Stimulated activated CD8-positive, alpha-beta memory T cell treated with anti-CD3 and anti-CD28 coated beads, Interleukin-15, amount 100 ng/mL, for 24 hours (primary cell): ENCODE results near the gene FAM117A.
"Not testable (repeated sequence)": the region's sequence is repeated elsewhere in the genome, so short reads cannot be mapped to it uniquely, and the experiment has no call there.

Source experiments
- DNase-seq: peaks from one replicate; pipeline ENCODE4 v3.0.0-alpha.2; 2020; ENCODE audit warnings: low read depth

Gene FAM117A

DNA sequence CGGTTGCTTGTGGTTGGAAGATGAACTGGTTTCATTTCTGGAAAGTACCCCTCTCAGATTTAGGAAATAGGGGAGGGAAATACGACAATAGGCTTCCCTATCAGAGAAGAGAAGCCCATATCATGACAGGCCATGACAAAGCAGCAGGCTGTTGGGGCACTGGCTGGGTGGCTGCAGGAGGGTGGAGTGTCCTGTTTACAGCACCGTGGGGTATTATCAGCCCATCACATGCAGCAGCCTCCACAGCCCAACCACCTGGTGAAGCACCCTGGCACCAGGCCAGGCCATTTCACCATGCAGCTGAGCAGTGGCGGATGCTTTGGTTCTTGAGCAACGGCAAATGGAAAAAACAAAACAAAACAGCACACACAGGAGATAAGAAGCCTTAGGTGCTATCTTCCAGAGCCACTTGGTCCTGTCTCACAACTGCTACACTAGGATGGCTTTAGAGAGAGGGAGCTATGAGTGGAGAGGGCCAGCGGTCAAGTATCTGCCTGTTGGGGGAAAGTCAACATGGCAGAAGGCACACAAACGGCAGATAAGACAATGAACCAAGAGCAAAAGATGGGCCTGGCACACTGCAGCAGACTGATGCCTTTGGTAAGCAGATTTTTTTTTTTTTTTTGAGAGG lies 24.2 kb downstream of the FAM117A start:
- DNase-seq = peak; percentile 59

DNA sequence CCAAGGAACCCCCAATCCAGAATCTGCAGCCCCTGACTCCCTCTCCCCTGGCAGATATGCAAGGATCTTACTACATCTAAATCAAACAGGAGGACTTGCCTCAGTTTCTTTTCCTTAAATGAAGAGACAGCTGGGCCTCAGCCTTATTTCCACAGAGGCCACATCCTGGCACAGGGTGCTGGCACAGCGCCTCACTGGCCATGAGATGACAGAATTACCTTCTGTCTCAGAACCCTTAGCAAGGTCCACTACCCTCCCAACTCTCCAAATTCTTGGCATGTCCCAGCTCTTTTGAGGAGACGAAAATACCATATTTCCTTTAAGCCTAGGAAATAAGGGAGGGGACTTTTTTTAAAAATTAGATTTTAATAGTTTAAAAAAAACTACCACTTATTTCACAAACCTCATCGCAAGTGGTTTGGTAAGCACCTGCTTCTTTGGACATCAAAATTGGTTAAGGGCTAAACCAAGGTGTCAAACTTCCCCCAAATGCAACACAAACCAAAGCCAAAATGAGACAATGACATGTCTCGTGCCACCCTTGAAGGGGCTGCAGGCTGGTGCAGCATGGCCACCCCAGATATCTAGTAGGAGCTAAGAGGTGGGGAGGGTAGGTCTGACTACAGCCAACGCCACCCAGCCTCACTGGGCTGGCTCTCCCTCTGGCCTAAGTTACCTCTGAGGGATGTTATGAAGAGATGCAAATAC lies 25.3 kb downstream of the FAM117A start:
- no peak for DNase-seq

DNA sequence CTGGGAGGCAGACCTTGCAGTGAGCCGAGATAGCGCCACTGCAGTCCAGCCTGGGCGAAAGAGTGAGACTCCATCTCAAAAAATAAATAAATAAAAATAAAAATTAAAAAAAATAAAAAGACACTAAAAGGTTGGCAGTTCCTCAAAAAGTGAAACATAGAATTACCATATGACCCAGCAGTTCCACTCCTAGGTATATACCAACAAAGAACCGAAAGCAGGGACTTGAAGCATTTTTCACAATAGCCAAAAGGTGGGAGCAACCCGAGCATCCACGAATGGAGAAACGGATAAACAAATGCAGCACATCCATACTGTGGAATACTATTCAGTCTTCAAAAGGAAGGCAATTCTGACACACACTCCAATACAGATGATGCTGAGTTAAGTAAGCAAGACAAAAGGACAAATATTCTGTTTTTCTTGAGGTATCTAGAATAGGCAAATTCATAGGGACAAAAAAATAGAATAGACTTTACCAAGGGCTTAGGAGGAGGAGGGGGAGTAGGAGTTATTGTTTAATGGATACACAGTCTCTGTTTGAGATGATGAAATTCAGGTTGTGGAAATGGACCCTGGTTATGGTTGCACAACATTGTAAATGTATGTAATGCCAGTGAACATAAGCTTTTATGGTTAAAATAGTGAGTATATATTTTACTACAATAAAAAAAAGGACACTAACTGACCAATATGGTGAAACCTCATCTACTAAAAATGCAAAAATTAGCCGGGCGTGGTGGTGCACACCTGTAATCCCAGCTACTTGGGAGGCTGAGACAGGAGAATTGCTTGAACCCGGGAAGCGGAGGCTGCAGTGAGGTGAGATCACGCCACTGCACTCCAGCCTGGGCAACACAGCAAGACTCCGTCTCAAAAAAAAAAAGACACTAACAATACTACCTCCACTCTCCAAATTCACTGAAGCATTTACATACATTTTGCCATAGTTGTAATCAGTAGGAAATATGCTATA lies 29.1 kb downstream of the FAM117A start:
- DNase-seq = no peak

DNA sequence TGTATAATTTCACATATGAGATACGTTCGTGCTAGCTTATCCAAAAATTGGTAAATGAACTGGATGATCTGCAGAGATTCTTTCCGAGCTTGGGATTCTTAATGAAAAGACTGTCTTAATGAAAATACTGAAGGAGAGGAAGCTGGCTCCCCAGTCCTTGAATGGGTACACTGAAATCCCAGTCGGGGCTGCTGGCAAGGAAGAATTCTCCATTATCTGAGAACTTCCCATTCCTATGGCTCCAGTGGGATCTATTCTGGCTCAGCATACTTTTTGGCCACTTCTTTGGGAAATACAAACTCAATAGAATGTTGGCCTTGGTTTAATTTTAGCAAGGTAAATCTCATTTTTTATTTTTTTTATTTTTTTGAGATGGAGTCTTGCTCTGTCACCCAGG lies 32.5 kb downstream of the FAM117A start:
- DNase-seq = no peak

DNA sequence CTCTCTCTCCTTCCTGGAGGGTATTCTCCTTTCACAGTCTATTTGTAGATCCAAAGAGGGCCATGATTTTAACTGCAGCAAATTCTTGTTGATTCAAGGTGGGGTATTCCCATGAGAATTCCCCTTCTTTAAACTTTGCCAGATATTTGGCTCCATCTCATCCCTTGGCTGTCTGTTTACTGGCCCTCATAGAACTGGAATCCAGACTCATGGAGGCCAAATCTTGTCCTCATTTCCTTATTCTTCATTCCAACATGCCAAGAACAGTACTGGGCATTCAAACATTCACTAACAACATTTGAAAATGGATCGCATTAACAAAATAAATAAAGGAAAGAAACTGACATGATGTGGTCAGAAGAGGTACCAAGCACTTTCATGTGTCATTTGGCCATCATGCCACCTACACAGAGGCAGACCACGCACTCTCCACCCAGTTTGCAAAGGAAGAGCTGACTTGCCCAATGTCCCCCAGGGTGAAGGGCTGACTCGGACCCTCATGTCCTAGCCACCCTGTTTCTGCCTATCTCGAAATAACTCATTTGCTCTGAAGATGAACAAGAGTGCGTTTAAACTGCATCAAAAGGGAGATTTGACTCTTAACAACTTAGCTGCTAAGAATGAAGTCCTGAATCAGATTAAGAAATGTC lies 33.0 kb downstream of the FAM117A start:
- no peak for DNase-seq

DNA sequence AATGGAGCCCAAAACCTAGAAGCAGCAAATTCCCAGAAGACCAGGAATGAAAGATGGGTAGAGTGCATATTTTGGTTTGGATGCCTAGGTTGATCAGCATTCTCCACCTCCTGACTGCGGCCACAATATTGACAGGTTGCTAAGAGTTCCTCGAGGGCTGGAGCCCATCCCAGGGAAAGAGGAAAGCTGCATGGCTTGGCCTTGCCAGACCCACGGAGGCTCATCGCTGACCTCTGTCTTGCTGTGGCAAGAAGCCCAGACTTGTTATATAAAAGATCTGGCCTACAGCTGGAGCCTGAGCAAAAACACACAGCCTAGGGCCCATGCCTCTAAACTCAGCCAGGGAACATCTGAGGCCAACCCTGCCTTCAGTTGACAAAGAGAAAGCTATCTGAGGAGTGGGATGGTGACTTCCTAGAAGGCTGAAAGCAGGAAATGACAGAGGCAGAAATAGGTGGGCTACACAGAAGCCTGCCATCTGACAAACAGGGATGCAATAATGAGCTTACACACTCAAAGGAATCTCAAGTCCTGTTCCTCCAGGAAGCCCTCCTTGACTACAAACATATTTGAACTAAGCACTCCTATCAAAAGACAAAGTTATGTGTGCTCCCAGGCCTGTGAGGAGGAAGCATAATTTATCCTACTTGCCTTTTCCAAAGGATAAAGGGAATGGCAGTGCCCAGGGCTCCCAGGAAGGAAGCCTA lies 33.7 kb downstream of the FAM117A start:
- DNase-seq = no peak

DNA sequence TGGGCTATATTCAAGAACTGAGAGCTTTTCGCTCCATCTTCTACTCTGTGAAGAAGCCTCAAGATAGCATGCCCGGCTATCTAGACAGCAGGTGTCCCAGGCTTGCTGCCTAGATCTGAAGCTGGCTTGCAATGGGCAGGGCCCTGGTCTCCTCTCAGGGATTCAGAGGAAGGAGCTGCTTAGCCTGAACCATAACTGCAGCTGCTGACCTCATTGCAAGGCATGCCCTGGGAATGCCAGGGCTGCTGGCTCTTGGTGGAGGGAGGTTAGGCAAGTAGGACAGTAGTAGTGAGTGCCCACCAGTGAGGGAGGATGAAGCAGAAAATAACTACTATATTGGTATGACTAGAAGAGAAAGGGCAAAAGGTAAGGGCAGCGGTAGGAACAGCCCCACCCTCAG lies 34.9 kb downstream of the FAM117A start:
- DNase-seq = no peak

DNA sequence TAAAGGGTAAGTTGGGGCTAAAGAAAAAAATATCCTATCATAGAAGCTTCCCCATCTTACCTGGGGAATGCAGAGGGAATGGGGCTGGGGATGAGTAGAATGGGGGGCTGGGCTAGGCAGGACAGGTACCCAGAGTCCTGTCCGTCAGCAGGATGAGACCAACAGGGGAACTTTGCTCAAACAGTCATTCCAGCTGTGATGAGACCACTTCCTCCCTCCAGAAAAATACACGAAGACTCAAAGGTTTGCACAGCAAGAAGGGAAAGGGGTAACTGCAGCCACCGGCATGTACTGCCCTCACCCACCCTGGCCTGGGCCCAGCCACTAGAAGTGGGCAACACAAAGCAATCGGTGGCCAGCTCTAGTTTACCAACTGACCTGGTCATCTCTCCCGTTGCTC lies 35.5 kb downstream of the FAM117A start:
- DNase-seq = no peak

DNA sequence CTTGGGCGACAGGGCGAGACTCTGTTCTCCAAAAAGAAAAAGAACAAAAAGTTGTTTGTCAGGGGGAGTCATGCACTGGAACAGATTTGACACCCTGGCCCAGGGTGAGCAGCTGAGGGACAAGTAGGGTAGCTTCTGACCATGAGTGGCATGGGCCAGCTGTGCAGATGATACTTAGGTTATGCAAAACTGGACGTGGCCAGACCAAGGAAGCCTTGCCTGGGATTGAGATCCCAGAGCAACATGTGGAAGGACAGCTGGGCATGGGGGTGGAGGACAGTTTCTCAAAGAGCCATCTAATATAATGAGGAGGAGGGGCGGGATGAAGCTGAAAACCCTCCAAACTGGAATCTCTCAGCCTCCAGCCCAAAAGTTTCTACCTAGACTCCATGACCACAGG lies 36.6 kb downstream of the FAM117A start:
- DNase-seq = no peak

DNA sequence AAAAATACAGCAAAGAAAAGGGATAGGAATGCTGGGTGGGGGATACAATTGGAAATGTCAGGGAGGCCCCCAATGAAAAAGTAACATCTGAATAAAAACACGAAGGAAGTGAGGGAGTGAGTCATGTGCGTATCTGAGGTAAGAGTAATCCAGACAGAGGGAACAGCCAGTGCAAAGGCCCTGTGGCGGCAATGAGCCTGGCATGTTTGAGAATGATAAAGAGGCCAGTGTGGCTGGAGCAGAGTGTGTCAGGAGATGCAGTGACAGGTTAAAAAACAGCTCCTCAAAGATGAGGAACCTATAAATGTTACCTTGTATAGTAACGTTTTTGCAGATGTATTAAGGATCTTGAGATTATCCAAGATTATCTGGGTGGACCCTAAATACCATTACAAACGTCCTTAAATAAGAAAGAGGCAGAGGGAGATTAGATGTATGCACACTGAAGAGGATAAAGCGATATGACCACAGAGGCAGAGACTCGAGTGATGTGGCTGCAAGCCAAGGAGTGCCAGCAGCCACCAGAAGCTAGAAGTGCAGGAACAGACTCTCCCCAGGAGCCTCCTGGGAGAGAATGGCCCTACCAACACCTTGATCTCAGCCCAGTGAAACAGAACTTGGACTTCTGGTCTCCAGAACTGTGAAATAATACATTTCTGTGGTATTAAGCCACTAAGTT lies 38.3 kb downstream of the FAM117A start:
- DNase-seq = no peak

DNA sequence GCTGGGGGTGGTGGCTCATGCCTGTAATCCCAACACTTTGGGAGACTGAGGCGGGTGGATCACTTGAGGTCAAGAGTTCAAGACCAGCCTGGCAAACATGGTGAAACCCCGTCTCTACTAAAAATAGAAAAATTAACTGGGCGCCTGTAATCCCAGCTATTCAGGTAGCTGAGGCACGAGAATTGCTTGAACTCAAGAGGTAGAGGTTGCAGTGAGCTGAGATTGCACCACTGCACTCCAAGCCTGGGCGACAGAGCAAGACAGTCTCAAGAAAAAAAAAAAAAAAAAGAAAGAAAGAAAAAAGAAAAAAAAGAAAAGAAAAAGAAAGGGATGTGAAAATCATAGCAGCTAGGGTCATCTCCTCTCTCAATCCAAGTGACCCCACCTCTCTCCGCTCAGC lies 39.4 kb downstream of the FAM117A start:
- DNase-seq = not testable (repeated sequence)

DNA sequence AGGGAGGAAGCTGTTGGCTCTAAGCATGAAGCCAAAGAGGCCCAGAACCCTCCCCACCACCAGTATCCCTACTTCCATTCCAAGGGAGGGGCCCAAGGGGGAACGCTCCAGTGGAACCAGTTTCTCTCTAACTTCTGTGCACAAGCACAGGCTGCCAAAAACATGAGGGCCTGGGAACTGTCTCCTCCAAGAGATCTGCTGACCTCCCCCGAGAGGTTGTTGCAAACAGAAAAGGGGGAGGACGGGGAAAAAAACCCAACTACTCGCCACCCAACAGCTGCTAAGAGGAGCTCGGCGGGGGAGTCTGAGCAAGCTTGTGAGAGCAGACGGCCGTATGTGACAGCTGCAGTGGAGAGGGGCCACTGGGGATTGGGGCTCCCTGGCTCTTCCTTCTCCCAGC lies 40.5 kb downstream of the FAM117A start:
- no peak for DNase-seq

DNA sequence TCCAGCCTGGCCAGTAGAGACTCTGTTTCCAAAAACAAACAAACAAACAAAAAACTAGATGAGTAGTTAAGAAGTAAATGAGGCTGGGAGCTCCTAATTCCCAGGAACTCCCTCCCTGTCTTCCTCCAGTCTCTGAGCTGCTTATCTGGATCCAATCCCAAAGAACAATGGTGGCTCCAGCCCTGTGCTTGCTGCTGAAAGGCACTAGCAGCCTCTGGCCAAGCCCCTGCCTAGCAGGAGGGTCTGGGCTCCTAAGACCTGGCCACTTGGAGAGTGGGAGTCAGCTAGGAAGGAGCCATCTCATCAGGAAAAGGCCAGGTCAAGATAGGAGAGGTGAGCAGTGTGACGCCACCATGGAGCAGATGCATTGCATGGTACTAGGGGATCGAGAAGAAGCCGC lies 41.9 kb downstream of the FAM117A start:
- DNase-seq = no peak

DNA sequence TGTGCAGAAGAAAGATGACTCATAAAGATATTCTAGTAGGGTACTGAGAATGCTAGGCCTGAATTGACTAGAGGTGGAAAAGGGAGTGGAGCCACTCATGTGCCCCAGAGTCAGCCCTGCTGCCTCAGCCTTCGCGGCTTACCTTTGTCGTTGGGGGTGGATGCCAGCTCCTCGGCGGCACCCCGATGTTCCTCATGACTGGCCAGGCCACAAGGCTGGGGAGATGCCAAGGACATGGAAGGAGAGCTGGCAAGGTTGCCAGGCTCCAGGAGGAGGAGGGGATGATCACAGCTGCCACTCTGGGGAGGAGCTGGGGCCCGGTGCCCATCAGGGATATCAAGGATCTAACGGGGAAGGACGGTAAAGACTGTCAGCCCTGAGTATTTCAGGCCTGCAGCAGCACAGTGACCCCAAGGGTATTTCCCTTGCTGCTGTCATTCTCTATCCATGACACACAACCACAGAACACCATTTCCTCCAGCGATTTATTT lies 46.5 kb downstream of the FAM117A start:
- no peak for DNase-seq

DNA sequence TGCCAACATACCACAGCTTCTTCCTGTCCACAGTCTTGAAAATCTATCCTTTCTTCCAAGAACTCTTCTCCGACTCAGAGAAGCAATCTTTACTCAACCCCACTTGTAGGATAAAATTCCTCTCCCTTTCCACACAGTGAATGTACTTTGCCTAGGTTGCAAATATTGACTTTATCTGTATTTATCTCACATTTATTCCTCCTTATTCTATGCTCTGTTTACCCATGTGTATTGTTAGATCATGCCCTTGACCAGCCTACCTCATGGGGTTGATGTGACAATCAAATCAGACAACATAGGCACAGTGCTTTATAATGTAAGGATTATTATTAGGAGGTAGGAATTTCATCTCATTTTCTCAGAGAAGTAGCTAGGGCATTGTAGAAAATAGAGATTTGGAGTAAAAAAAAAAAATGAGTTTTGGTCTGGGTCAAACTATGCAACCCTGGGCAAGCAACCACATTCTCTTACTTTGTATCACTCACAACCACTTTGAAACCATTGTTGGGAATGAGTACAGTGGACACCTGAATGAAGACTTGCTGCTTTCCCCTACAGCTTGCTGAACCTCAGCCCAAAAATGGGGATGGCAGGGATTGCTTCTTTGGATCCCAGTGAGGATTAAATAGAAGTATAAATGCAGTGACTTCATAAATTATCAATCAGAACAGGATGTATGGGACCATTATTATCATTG lies 47.1 kb downstream of the FAM117A start:
- DNase-seq = no peak

DNA sequence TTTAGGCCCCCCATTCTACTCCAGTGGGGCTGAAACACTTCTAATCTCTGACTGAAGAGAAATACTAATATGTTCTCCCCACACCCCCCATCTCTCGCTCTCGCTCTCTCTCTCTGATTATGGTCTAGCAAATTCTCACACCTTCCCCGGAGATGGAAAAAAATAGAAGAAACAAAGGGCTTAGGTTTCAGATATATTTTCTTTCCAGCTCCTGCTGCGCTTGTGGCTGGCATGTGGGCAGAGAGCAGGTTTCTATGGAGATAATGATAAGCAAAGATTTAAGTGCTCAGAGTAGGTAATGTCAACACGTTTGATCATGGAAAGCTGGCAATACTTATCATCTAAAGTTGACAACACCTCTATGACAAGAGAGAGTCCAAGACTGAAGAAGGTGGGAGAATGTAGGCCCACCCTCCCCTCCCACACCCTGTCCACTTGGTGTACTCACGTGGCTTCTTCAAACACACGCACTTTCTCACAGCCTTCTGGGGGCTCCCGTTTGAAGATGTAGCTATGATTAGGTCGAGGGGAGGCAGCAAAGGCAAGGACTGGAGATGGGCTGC lies 48.1 kb downstream of the FAM117A start:
- DNase-seq = no peak

DNA sequence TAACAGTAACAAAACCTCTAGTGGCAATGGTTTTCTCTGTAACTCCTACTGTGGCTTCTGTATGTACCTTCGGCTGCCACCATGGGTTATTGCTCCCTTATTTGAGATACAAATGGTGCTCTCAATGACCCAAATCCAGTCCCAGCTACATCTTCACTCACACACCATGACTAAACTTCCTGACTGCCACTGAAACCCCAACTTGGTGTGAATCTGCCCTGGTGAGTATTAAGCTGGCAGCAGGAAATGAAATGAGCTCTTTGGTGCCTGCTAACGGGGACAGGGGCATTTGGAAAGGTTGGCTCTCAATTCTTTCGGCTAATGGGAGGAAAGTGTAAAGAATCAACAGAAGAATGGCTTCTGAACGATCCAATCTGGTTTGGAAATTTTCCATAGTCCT lies 48.7 kb downstream of the FAM117A start:
- DNase-seq = no peak

DNA sequence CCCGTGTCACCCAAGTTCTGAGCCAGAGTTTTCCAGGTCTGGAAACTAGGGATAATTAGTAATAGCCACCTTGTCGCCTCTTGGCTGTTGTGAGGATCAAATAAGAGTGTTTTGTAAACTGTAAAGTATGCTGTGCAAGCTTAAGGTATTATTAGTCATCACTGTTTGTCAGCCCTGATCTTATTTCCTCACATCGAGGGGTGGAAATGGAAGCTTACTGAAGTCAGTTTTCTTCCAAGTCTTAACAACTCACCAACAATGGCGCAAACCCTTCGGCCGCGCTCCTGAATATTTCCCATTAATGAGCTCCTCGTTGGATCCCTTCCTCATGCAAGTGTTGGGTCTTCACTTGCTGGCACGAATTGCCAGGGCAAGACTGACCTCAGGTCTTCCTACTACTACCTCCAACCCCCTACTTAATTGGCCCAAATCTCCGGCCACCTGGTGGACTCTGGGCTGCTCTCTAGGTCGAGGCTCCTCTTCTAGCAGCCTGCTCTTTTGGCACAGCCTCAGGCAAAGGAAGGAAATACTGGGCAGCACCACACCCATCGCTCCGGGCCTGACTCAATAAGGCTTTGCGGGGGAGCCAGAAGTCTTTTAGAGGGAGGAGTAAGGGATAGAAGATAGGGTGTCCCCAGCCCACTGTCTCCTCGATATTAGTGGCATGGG lies 55.3 kb downstream of the FAM117A start:
- DNase-seq = no peak
